ENCODE data around the gene CACNA1C.
A peak's percentile ranks its signal among the peaks of the same experiment; 100 is the strongest.

The CACNA1C gene

DNA sequence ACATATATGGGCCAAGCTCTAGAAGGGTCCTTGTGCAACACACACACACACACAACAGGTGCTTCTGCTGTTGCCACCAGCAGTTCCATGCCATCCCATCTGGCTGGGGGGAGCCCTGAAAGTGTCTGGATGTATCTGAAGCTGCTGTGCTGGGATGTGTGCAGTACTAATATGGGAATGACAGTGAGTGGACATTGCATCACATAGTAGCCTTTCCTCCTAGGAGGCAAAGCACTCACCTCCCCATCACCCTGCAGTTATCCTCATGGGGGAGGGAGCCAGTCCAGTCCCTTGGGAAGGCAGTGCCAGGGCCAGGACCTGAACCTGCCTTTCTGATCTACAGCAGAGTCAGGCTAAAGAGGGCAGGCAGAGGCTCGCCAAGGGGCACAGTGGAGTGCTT, 208.9 kb downstream of the CACNA1C start:
- DNase-seq, result no peak

DNA sequence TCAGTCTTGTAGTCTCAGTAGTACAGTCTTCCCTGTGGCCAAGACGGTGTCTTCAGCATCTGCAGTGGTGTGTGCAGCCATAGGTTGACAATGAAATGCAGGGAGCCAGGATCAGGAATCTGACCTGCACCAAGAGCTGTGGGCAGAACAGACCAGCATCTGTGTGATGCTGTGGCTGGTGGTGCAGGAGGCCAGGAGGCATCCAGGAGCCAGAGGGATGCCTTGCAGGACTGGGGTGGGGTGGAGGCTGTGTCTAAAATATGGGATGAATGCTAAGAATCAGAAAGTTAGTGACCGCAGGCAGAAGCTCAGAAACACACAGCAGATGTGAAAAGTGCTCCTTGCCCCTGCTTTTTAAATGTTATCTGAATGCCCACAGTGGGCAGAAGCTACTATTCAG, 209.7 kb downstream of the CACNA1C start:
- DNase-seq, result no peak

- DNase-seq, result no peak
Measured at GRCh38 chr12:2263901-2264300, 211.1 kb downstream of the CACNA1C start.

DNA sequence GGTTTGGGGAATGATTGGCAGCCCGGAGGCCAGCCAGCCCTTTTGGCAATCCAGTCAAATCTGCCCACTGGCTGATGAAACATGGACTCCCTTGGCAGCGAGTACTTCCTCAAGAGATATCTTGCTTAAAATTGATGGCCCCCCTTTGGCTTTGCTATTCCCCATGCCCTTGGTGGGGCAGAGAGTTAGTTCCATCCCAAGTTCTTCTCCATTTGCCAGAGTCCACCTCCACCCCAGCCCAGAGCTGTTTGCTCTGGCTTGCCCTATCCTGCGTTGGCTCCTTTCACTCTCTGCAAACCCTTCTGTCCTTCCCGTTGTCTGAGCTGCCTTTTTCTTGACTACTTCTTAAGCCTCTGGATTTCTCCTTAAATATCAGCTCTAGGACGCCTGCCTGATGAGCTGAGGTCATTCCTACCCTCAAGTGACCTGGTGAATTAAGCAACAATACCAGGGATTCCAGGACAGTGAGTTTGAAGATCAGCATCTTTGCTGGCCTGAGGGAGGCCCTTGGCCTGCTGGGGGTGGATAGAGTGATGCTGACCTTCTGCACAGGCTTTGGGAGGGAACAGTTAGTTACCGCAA, 212.0 kb downstream of the CACNA1C start:
- no peak for DNase-seq

GRCh38 chr12:2265461-2266167, 212.8 kb downstream of the CACNA1C start:
- DNase-seq, result no peak

- DNase-seq, result no peak
Measured at GRCh38 chr12:2266666-2267620, 214.2 kb downstream of the CACNA1C start.

- no peak for DNase-seq
Measured at GRCh38 chr12:2267703-2268470, 215.1 kb downstream of the CACNA1C start.

- peak in 1 of 2 experiments; percentile 18 for DNase-seq
Measured at GRCh38 chr12:2268471-2269286, 215.9 kb downstream of the CACNA1C start.

- no peak for DNase-seq
Measured at GRCh38 chr12:2270846-2271245, 218.1 kb downstream of the CACNA1C start.

DNA sequence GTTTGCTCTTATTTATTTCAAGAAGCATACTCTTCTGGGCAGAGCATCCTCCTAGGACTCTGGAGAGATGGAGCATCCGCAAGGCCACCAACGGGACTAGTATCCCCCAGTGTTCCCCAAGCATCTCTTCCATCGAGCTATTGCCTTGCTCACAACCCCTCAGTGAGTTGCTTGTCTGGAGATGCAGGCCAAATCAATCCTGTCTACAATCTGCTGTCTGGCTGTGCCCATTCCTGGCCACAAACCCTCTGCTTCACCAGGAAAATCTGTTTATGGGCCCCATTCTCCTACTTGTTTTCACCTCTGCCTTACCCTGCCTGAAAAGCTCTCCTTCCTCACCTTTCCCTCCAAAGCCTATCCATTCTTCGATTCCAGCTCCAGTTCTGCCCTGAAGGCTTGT, 219.2 kb downstream of the CACNA1C start:
- DNase-seq, result no peak

DNA sequence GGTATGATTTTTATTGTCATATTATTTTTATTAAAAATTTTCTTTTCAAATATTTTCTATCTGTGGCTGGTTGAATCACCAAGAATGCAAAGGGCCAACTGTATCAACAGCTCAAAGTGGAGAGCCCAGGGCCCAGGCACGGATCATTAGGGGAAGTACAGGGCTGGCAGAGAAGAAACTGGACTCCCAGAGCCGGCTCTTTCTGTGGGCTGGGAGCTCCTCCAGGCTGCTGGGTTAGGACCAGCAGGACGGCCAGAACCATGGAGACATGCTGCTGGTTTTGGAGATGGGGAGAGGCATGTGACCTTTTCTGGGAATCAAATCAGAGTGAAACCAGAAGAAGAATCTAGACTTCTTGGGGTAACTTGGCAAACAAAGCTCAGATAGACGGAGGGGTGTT, 220.5 kb downstream of the CACNA1C start:
- DNase-seq, result no peak

GRCh38 chr12:2273751-2274150, 221.0 kb downstream of the CACNA1C start:
- DNase-seq, result no peak

GRCh38 chr12:2274733-2275132, 221.9 kb downstream of the CACNA1C start:
- DNase-seq, result no peak

GRCh38 chr12:2276288-2277033, 223.7 kb downstream of the CACNA1C start:
- no peak for DNase-seq

- DNase-seq, result no peak
Measured at GRCh38 chr12:2277492-2278155, 224.8 kb downstream of the CACNA1C start.

- DNase-seq, result no peak
Measured at GRCh38 chr12:2281446-2281845, 228.7 kb downstream of the CACNA1C start.

- DNase-seq, result peak in 1 of 2 experiments; percentile 16
Measured at GRCh38 chr12:2282318-2282717, 229.5 kb downstream of the CACNA1C start.

- DNase-seq, result no peak
Measured at GRCh38 chr12:2283480-2283879, 230.7 kb downstream of the CACNA1C start.

- DNase-seq, result no peak
Measured at GRCh38 chr12:2283916-2284315, 231.1 kb downstream of the CACNA1C start.

DNA sequence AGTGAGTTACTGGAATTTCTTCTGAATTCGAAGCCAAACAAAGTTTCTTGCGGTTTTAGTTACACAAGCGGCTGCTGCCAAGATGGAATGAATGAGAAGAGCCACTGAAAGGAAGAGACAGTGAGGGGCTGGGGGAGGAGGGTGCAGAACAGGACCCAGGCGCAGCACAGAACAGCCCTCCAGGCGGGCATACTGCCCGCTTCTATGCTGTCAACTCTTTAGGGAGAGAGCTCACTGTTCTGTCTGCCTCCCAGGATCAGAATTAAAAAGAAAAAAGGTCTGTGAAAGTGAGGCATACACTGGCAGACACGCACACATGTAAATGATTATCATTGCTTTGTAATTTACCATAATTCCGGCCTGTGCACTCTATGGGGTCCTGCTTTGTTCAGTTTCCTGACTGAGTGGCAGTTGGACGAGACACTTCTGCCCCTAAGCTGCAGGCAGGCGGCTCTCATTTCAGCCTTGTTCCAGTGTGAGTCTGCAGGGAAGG, 231.6 kb downstream of the CACNA1C start:
- no peak for DNase-seq

All from NCI-H524 (cell line).